Measurements from ENCODE around the gene EMSY. TPM values are rescaled to one million over a fixed set of nuclear protein-coding genes. Genes with fewer than 3 reads are reported as not detected.
"Not testable (repeated sequence)": the region's sequence is repeated elsewhere in the genome, so short reads cannot be mapped to it uniquely, and the experiment has no call there.

EMSY gene
- total RNA-seq, 1 donor from 2014 or later, result 7.1 TPM

DNA sequence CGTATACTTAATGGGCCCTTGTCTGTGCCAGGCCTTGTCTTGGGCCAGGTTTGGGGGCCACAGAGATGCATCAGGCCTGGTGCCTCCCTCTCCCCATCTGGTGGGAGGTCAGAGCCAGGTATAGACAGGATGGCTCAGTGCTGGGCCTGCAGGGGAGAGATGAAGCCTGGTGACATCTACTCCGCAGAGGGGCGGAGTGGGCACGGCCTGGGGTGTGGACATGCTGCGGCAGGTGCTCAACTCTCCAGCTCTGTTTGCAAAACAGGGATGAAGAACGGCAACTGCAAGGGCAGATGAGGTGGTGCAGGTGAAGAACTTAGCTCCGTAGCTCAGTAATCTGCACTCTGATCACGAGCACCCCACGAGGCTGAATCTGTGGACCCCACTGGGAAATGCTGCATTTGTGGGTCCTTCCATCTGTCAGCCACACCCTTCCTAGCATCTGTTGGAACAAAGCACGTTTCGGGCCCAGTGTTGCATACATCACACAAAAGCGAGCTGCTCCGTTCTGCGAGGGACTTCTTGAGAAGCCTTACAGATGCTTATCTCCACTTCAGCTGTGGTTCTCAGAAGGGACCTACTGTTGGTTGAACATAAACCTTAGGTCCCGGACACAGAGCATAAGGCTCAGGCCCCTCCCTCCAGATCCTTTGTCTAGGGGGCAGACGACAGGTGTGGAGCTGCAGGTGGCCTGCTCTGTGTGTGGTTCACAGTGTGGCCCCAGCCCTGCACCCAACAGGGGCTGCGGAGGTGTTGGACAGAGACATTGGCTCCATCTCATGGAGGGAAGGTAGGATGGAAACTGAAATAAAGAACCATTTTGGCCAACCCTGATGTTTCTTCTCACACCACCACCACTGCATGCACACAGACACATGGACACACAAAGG lies 147.5 kb downstream of the EMSY start:
- DNase-seq (ENCODE audit: low read depth in 2 of 2), result no peak

DNA sequence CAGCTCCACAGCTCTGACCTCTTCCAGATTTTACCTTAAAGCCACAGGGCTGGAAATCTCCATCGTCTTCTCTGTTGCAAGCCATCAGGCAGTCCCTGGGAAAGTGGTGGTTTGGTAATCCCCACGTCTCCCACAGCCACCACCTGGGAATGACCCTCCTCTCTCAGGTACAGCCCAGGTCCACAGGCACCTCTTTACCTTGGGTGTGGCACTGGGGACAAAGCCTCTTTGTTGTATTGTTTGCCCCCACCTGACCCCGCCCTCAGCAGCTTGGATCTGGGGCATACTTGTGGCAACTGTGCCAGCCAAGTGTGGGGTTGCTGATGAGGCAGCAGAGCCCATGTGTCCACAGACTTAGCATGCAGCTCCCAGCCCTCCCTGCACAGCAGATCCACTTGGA lies 148.1 kb downstream of the EMSY start:
- no peak for DNase-seq (ENCODE audit: low read depth in 2 of 2)

DNA sequence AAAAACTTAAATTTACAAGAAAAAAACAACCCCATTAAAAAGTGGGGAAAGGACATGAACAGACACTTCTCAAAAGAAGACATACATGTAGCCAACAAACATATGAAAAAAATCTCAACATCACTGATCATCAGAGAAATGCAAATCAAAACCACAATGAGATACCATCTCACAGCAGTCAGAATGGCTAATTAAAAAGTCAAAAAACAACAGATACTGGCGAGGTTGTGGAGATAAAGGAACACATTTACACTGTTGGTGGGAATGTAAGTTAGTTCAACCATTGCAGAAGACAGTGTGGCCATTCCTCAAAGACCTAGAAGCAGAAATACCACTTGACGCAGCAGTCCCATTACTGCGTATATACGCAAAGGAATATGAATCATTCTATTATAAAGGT lies 150.3 kb downstream of the EMSY start:
- not testable (repeated sequence) for DNase-seq (ENCODE audit: low read depth in 2 of 2)

DNA sequence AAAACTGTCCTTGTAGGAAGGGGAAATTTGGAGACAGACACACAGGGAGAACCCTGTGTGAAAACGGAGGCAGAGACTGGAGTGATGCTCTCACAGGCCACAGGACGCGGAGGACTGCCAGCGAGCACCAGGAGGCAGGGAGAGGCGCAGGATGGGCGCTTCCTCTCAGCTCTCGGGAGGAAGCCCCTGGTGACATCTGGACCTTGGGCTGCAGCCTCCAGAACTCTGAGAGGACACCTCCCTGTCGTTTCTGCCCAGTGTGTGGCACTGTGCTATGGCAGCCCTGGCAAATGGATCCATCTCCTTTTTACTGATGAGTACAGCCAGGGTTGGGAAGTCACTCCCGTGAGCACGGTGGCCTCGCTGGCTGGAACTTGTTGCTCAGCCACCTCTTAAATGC lies 151.8 kb downstream of the EMSY start:
- DNase-seq (ENCODE audit: low read depth in 2 of 2), result no peak

DNA sequence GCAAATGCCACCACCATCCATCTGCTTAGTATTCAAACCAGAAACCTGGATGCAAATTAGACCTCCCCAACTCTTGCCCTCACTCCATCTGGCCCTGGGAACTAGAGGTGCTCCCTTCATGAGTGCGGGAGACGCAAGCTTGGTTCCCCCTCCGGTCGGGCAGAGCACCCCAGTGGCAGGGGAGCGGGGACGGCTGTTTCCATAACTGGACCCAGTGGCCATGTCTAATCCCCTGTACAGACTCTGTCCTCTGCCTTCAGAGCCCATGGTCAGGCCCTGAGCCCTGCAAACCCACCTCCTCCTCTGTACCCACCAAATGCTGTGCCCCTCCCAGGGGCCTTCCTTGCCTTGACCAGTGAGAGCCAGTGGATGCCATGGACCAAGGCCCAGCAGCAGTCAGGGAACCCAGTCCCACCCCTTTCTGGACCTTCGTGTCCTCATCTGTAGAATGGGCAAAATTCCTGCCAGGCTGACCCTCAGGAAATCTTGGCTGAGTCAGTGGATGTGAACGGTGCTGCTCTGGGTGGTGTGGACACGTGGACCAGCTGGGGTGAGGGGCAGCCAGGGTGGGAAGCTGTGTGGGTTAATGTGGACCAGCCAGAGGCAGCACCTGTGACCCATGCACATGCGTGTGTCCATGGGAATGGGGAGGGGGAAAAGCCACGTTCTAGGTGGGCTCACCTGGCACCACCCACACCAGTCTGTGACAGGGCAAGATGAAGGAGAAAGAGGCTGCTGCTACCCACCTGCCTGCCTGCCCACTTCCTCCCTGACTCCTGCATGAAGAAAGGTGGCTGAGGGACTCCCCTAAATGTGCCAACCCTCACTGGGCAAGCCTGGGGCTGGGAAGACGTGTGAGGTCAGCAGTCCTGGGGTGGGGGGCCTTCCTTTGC lies 153.0 kb downstream of the EMSY start:
- DNase-seq (ENCODE audit: low read depth in 2 of 2), result no peak

DNA sequence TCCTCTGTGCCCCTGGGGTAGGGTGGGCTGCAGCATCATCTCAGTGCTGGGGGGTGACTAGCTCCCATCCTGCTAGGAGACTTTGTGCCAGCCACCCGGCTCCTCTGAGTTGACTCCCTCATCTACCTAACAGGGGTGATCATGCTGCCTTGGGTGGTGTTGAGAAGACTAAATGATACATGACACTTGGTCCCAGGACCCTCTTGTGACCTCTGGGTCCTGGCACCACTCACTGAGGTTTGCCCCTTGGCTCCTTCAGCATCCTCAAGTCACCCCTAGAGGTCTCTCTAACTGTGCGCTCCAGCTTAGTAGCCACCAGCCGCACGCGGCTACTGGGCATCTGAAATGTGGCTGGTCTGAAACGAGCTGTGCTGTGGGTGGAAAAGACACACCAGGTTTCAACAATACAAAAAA lies 153.6 kb downstream of the EMSY start:
- peak; percentile 60 to 66 for DNase-seq (ENCODE audit: low read depth in 2 of 2)

DNA sequence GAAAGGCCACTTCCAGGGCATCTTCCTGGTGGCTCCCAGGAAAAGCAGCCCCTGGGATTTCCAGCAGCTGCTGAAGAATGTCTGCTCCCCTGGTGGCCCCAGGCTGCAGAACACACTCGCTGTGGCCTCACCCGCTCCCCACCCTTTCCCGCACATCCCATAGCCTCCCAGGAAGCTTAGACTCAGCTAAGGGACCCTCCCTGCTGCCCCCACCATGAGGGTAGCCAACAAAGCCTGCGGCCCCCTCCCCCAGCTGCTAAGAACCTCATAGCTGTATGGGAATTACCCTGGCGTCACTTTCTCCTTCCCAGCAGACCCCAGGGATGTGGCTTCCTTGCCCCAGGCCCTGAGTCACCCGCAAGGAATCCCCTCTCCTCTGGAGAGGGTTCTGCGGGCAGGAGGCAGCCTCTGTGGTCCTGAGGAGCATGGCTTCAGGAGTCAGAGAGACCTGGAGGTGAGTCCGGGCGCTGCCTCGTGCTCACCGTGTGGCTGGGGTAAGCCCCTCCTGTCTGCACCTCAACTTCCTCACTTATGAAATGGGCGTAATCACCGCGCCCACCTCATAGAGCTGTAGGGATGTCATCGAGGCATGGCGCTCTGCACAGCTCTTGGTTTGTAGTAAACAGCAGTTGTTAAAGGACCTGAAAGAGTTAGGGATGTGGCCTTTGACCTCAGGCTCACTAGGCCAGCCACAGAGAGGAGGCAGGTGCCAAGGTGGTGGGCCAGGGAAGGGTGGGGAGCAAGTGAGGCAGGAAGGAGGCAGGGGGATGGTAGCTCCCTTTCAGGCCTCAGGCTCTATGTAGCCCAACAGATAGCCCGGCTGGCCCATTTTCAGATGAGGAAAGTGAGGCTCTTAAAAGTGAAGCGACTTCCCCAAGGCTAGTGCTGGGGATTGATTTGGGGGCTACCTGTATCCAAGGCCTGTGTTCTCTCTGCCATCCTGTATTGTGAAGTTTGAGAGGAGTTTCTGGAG lies 154.5 kb downstream of the EMSY start:
- no peak for DNase-seq (ENCODE audit: low read depth in 2 of 2)

DNA sequence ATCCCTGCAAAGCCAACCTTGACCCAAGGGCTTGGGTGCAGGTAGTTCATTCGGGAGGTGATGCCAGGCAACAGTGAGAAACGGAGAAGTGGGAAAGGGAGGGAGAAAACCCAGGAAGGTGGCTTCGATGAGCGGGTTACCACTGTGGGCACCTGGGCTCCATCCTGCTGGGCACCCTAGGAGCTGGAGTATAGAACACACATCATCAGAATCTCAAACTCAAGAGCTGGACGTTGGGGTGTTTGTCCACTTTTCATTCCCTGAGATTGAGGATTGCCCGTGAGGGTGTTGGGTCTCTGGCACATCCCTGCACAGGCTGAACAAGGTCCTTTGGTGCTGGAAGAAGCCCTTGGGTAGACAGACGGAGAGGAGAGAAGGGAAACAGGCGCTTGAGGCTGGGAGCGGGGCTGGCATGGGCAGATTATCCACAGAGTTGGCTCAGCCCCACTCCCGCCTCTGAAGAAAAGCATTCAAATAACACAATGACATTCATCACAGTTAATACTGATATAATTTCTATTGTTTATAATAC lies 155.4 kb downstream of the EMSY start:
- no peak for DNase-seq (ENCODE audit: low read depth in 2 of 2)

DNA sequence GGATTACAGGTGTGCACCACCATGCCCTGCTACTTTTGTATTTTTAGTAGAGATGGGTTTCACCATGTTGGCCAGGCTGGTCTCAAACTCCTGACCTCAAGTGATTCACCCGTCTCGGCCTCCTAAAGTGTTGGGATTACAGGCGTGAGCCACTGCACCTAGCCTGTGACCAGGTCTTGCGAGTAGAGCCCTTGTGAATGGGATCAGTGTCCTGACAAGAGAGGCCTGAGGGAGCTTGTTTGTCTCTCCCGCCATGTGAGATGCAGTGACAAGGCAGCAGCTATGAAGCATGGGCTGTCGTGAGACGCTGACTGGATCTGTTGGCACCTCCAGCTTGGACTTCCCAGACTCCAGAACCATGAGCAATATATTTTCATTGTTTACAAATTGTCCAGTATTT lies 156.5 kb downstream of the EMSY start:
- no peak for DNase-seq (ENCODE audit: low read depth in 2 of 2)

DNA sequence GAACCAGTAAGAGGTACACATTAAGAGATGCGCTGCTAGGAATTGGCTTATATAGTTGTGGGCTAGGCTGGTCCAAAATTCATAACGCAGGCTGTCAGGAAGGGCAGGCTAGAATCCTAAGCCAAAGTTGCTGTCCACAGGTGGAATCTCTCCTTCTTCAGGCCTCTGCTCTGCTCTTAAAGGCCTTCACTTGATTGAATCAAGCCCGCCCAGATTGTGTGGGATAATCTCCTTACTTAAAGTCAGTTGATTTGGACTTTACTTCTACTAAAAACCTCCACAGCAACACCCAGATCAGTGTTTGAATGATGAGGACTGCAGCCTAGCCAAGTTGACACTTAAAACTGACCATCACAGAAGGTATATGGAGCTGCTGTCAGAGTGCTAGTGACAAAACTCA lies 156.9 kb downstream of the EMSY start:
- DNase-seq (ENCODE audit: low read depth in 2 of 2), result no peak

DNA sequence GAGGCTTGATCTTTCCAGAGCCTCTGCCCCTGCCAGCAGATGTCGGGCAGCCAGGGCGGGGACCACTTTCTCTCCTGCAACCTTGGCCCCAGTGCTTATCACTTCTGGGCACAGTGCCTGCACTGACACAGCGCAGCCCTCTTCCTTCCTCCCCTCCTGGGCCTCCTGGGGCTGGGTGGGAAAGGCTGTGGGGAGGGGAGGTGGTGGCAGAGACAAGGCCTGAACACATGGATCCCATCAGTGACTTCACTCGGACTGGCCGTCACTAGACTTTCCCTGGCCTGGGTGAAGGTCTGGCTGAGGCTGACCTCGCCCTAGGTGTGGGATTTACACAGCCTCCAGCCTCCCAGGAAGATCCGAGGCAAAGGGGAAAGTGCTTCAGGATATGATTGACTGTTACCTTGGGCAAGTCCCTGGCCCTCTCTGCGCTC lies 157.6 kb downstream of the EMSY start:
- DNase-seq (ENCODE audit: low read depth in 2 of 2), result peak; percentile 64 to 73

Other genes starting within 250 kb of the EMSY start
- gene WNT11, start 238.5 kb upstream of the EMSY start, total RNA-seq, result 0.40 TPM in 1 of 2 replicates, not detected in the other
- 27.9 and 29.4 TPM in 2 replicates for gene THAP12, start 63.9 kb upstream of the EMSY start, total RNA-seq
- 0.40 and 0.44 TPM in 2 replicates for gene GVQW3, start 63.7 kb upstream of the EMSY start, total RNA-seq
- gene LRRC32, start 225.7 kb downstream of the EMSY start, total RNA-seq, result 29.0 and 57.1 TPM in 2 replicates

Data from lung microvascular endothelial cell (primary cell).